DND-41 (cell line): ENCODE data around the gene ZSWIM8.

Experiments
- CTCF ChIP-seq: IDR thresholded peaks from 2 replicates; pipeline ENCODE4 v1.5.1; 2012; ENCODE audit warnings: borderline replicate concordance, low read length, moderate library complexity, mild to moderate bottlenecking; ENCODE audit not compliant: poor library complexity, severe bottlenecking; ENCODE audit errors: extremely low read depth
- EZH2 ChIP-seq: IDR thresholded peaks from 3 replicates; pipeline ENCODE4 v1.6.1; 2012; ENCODE audit warnings: borderline replicate concordance, low read depth, mild to moderate bottlenecking, moderate library complexity, low read length, inconsistent platforms; ENCODE audit not compliant: severe bottlenecking

DNA sequence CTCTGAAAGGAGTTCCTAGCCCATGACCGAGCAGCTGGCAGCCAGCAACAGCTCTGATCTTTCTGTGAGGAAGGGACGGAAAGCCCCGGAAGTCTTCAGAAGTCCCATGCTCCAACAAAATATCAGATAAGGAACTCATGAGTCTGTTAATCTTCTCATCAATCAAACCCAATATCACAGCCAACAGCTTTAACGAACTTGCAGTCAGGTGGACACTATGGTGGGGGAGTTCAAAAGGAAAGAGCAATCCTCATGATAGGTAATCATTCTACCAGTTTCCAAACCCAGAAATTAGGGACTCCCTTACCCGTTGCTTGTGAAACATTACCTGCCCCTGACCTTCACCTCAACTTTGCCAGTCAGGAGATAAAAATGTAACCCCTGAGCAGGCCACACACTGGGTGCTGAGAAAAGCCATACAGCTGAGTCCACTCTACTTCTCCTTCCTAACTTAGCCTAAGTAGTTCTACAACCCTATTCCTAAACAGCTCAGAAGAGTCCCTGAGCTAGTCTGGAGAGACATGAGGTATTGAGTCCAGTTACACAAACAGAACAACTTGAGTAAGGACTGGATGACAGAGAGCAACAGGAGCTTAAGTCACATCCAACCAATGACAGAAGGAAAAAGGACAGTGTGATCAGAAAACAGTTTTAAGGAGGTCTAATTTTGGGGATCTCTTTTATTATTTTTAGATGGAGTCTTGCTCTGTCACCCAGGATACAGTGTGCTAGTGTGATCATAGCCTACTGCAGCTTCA is 23.8 kb downstream of the ZSWIM8 start:
- TF ChIP-seq CTCF, result no peak
- TF ChIP-seq EZH2, result no peak
